A549 (cell line): Measurements from ENCODE around the gene GAS2L2. TPM values are rescaled to one million over a fixed set of nuclear protein-coding genes. Genes with fewer than 3 reads are reported as not detected.

ENCODE experiments used
- ATAC-seq, 2 experiments: fragments of 200-7000 bp in 1 of 2; fragments of >200 bp in 1 of 2; cut with Nextera tagmentation in 1 of 2; cut with Tn5 transposase in 1 of 2; 3 replicates each; pipeline versions ENCODE4 v1.8.0 to v1.9.1; 2018 to 2020; ENCODE audit warnings: mild to moderate bottlenecking in 1 of 2, moderate library complexity in 1 of 2
- CTCF ChIA-PET: fragments of 300-600 bp; sonication (Branson Sonifier 250); formaldehyde crosslinking; extraction: SDS; loops from one replicate; lab custom pipeline; 2021; ENCODE audit warnings: antibody characterized with exemption, inconsistent platforms; lab: Yijun Ruan, JAX
- POLR2A ChIA-PET: fragments of 350-600 bp; formaldehyde crosslinking; extraction: SDS; loops from one replicate; lab custom pipeline; 2021; ENCODE audit warnings: antibody characterized with exemption, inconsistent platforms; lab: Yijun Ruan, JAX
- DNase-seq, 2 experiments: peaks; one replicate each; pipeline versions ENCODE4 v3.0.0 to v3.0.0-alpha.2; 2011 to 2016; ENCODE audit warnings: low read depth in 1 of 2, low spot score in 1 of 2
- FAIRE-seq: peaks from 2 replicates; lab custom pipeline; 2011; peaks lifted over from hg19 to GRCh38; lab: Jason Lieb, UNC
- H3K27ac ChIP-seq, 2 experiments: fragments of >200 bp; sonication (Bioruptor Twin); formaldehyde crosslinking; 3 replicates each; pipeline ENCODE4 v1.5.1; 2016 to 2017
- H3K4me1 ChIP-seq: fragments of >200 bp; sonication (Bioruptor Twin); formaldehyde crosslinking; 3 replicates; pipeline ENCODE4 v1.6.1; 2016
- H3K4me2 ChIP-seq: fragments of >200 bp; sonication (Bioruptor Twin); formaldehyde crosslinking; 3 replicates; pipeline ENCODE4 v1.6.1; 2016
- H3K4me3 ChIP-seq: fragments of >200 bp; sonication (Bioruptor Twin); formaldehyde crosslinking; 3 replicates; pipeline ENCODE4 v1.5.1; 2016
- H3K9me3 ChIP-seq: fragments of >200 bp; sonication (Bioruptor Twin); formaldehyde crosslinking; 3 replicates; pipeline ENCODE4 v1.6.1; 2016
- BHLHE40 ChIP-seq: IDR thresholded peaks from 2 replicates; pipeline ENCODE4 v1.6.1; 2012; ENCODE audit warnings: low read depth, low read length, inconsistent platforms
- CEBPB ChIP-seq, 2 experiments: fragments of >200 bp in 1 of 2; sonication (Bioruptor Twin) in 1 of 2; formaldehyde crosslinking in 1 of 2; IDR thresholded peaks; 2 replicates each; pipeline ENCODE4 v1.6.1; 2012 to 2016
- CHD2 ChIP-seq: fragments of 150-350 bp; IDR thresholded peaks from 2 replicates; pipeline ENCODE4 v1.6.1; 2014; ENCODE audit warnings: low read length; ENCODE audit not compliant: partially characterized antibody
- CHD4 ChIP-seq: fragments of 200-600 bp; sonication (generic); IDR thresholded peaks from 2 replicates; pipeline ENCODE4 v1.6.1; 2016; ENCODE audit warnings: antibody characterized with exemption, mild to moderate bottlenecking, borderline replicate concordance
- EHF ChIP-seq: fragments of 250-450 bp; sonication (Bioruptor Pico); IDR thresholded peaks from 2 replicates; pipeline ENCODE4 v1.5.0; 2020; ENCODE audit warnings: mild to moderate bottlenecking
- FOSB ChIP-seq: fragments of 250-450 bp; sonication (Bioruptor Pico); IDR thresholded peaks from 2 replicates; pipeline ENCODE4 v1.5.0; 2020; ENCODE audit warnings: mild to moderate bottlenecking, moderate library complexity
- GATA3 ChIP-seq: IDR thresholded peaks from 2 replicates; pipeline ENCODE4 v1.6.1; 2012; ENCODE audit warnings: borderline replicate concordance
- HOXB5 ChIP-seq: fragments of 250-450 bp; sonication (Bioruptor Pico); IDR thresholded peaks from 2 replicates; pipeline ENCODE4 v1.5.0; 2020; ENCODE audit warnings: mild to moderate bottlenecking, moderate library complexity
- MYC ChIP-seq: IDR thresholded peaks from 2 replicates; pipeline ENCODE4 v1.6.1; 2012; ENCODE audit warnings: mild to moderate bottlenecking, inconsistent platforms, low read length, improper control_type of control experiment, borderline replicate concordance
- NPAS2 ChIP-seq: fragments of 250-450 bp; sonication (Bioruptor Pico); IDR thresholded peaks from 2 replicates; pipeline ENCODE4 v1.8.0; 2022; ENCODE audit warnings: mild to moderate bottlenecking, moderate library complexity, borderline replicate concordance
- NR3C1 ChIP-seq: fragments of >200 bp; sonication (Bioruptor Twin); formaldehyde crosslinking; IDR thresholded peaks from 3 replicates; pipeline ENCODE4 v1.6.1; 2017
- PHF8 ChIP-seq: fragments of 200-600 bp; sonication (generic); IDR thresholded peaks from 2 replicates; pipeline ENCODE4 v1.6.1; 2016; ENCODE audit warnings: low read depth, mild to moderate bottlenecking, antibody characterized with exemption, moderate library complexity, borderline replicate concordance
- POLR2AphosphoS2 ChIP-seq: conservative IDR thresholded peaks from 2 replicates; pipeline ENCODE4 v1.6.1; 2012; ENCODE audit warnings: low read length, improper control_type of control experiment, inconsistent platforms
- RCOR1 ChIP-seq: fragments of 150-350 bp; IDR thresholded peaks from 2 replicates; pipeline ENCODE4 v1.6.1; 2014; ENCODE audit warnings: antibody characterized with exemption, low read length, low read depth
- RNF2 ChIP-seq: fragments of 200-600 bp; sonication (generic); IDR thresholded peaks from 2 replicates; pipeline ENCODE4 v1.6.1; 2016; ENCODE audit warnings: low read depth, mild to moderate bottlenecking, antibody characterized with exemption, moderate library complexity, borderline replicate concordance
- SMC3 ChIP-seq: fragments of >200 bp; sonication (Bioruptor Twin); formaldehyde crosslinking; IDR thresholded peaks from 3 replicates; pipeline ENCODE4 v1.6.1; 2018; ENCODE audit warnings: inconsistent platforms
- TP53 ChIP-seq: fragments of 250-450 bp; sonication (Bioruptor Pico); IDR thresholded peaks from 2 replicates; pipeline ENCODE4 v1.5.0; 2021; ENCODE audit warnings: mild to moderate bottlenecking, moderate library complexity
- ZC3H11A ChIP-seq: fragments of 450-650 bp; IDR thresholded peaks from 2 replicates; pipeline ENCODE4 v1.6.1; 2014; ENCODE audit warnings: antibody characterized with exemption, mild to moderate bottlenecking
- ZSCAN20 ChIP-seq: fragments of 250-450 bp; sonication (Bioruptor Pico); IDR thresholded peaks from 2 replicates; pipeline ENCODE4 v1.8.0; 2022; ENCODE audit warnings: mild to moderate bottlenecking, moderate library complexity
- WGBS: methylation state at CpG from one replicate; pipeline ENCODE4 v1.1.6; 2017; ENCODE audit errors: missing lambda C conversion rate; 5-methylcytosine and 5-hydroxymethylcytosine counted together
- polyA plus RNA-seq, 4 experiments: library from polyadenylated mRNA; depleted of rRNA in 3 of 4; stranded (reverse); fragments of >200 nt; fragmentation: RNase III in 1 of 4; extraction: RNeasy Plus Mini Kit Qiagen cat#74134 plus additional on column Dnase treatment in 1 of 4; gene quantifications; 2 replicates in 3 of 4; 3 replicates in 1 of 4; pipeline ENCODE4 v1.2.3, GENCODE V29; 2011 to 2017
- TF ChIP-seq, protein P1 (sequence below): IDR thresholded peaks from 2 replicates; pipeline ENCODE4 v1.6.1; 2012
- TF ChIP-seq, protein P2 (sequence below): IDR thresholded peaks from 2 replicates; pipeline ENCODE4 v1.6.1; 2012
- TF ChIP-seq, protein P3 (sequence below): fragments of 250-450 bp; sonication (Bioruptor Pico); IDR thresholded peaks from 2 replicates; pipeline ENCODE4 v1.5.0; 2020; ENCODE audit warnings: low read depth, mild to moderate bottlenecking, moderate library complexity
- TF ChIP-seq, protein P4 (sequence below): fragments of >200 bp; sonication (Bioruptor Twin); formaldehyde crosslinking; IDR thresholded peaks from 2 replicates; pipeline ENCODE4 v1.6.1; 2016
- TF ChIP-seq, protein P5 (sequence below): fragments of >200 bp; sonication (Bioruptor Twin); formaldehyde crosslinking; IDR thresholded peaks from 3 replicates; pipeline ENCODE4 v1.5.1; 2016

GAS2L2 gene
- polyA plus RNA-seq, 2 of the 4 experiments (the other 2 are of a cell fraction) = 0.06 to 0.15 TPM

DNA sequence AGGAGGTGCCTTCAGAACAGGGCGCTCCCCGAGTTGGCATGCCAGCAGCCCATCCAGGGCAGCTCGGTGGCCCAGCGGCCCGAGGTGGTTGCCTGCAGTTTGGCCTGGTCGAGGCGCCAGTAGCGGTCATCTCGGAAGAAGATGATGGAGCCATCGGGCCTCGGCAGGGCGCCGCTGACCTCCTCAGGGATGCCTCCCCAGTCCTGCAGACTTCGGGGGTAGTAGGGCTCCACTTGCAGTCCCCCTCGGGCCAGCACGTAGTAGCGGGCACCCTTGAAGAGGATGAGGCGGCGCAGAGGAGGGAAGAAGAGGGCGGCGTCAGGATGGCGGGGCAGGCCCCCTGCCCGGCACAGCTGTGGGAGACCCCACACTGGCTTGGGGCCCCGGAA is 13.4 kb upstream of the GAS2L2 start:
- ChIA-PET POLR2A (interaction anchor here (0.5 to 5.8 kb wide), 3 partner anchors 37 to 43 kb away, joined by 3 to 156 read pairs (median 6); partner anchors contain the start of gene TAF15), CTCF (interaction anchor here (0.8 to 43.9 kb wide), 12 partner anchors 6 to 163 kb away, joined by 3 to 2039 read pairs (median 6); partner anchors contain the start of genes C17orf50, GAS2L2, MMP28 and RASL10B)
- Histone ChIP-seq H3K4me2 (no peak overlapping the region), H3K4me1 (no peaks in the 10 kb centered on the region), H3K27ac (no peak overlapping the region), H3K9me3 (no peaks in the 10 kb centered on the region), H3K4me3 (no peak overlapping the region)
- ATAC-seq (no peak), FAIRE-seq (no peak), DNase-seq (no peak)
- TF ChIP-seq BHLHE40 (no peak), SMC3 (no peak), EHF (CRISPR knock-in tag) (no peak), POLR2AphosphoS2 (no peak), NPAS2 (no peak), PHF8 (no peak), CHD2 (no peak), NR3C1 (no peak)
- TF ChIP-seq, protein P1, sequence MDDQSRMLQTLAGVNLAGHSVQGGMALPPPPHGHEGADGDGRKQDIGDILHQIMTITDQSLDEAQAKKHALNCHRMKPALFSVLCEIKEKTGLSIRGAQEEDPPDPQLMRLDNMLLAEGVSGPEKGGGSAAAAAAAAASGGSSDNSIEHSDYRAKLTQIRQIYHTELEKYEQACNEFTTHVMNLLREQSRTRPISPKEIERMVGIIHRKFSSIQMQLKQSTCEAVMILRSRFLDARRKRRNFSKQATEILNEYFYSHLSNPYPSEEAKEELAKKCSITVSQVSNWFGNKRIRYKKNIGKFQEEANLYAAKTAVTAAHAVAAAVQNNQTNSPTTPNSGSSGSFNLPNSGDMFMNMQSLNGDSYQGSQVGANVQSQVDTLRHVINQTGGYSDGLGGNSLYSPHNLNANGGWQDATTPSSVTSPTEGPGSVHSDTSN = no peak
- 60% methylated on average over 23 of the region's 24 CpGs for WGBS

DNA sequence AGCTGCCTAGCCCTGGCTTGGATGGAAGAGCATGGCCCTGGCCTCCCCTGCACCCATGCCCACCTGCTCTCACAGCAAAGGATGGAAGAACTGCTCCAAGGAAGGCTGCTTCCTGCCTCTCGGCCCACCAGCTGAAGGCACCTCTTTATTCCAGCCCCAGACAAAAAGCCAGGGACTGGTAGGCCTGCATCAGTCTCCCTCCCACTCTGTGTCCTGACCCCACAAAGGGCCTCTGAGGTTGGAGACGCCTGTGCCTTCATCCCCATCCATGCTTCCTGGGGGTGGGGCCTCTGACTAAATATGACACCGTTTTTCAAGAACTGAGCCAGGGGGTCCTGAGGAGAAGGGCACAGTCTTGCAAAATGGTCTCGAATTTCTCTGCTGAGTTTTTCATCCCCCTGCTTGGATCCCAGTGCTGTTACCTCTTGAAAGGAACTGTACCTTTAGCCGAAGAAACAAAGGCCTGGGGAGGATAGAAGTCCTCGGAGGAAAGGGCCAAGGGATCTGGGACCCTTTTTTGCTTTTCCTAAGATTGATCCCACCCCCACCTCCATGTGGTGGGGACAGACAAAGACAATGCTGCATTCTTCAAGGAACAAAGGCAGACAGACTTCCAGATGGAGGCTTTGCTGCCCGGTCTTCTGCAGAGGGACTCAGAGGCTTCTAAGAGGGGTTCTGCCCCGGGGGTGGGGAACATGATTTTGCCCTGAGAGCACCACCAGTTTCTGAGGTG is 12.9 kb upstream of the GAS2L2 start:
- POLR2A ChIA-PET = interaction anchor here (0.6 to 5.8 kb wide), 2 partner anchors 39 to 43 kb away, joined by 3 to 156 read pairs; partner anchors contain the start of gene TAF15
- TF ChIP-seq RCOR1 = no peak
- TF ChIP-seq, protein P2, sequence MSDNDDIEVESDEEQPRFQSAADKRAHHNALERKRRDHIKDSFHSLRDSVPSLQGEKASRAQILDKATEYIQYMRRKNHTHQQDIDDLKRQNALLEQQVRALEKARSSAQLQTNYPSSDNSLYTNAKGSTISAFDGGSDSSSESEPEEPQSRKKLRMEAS = no peak
- TF ChIP-seq FOSB = no peak
- no peak for TF ChIP-seq GATA3
- TF ChIP-seq, protein P3, sequence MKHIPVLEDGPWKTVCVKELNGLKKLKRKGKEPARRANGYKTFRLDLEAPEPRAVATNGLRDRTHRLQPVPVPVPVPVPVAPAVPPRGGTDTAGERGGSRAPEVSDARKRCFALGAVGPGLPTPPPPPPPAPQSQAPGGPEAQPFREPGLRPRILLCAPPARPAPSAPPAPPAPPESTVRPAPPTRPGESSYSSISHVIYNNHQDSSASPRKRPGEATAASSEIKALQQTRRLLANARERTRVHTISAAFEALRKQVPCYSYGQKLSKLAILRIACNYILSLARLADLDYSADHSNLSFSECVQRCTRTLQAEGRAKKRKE (CRISPR knock-in tag) = no peak
- TF ChIP-seq, protein P4, sequence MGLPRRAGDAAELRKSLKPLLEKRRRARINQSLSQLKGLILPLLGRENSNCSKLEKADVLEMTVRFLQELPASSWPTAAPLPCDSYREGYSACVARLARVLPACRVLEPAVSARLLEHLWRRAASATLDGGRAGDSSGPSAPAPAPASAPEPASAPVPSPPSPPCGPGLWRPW = no peak
- no peak for TF ChIP-seq MYC
- no peak for TF ChIP-seq ZSCAN20
- TF ChIP-seq ZC3H11A = no peak
- TF ChIP-seq CEBPB (IDR thresholded peaks at IDR 0.05) = no peak
- TF ChIP-seq HOXB5 = no peak
- no peak for TF ChIP-seq SMC3
- TF ChIP-seq PHF8 = no peak
- TF ChIP-seq TP53 (CRISPR knock-in tag) = no peak
- TF ChIP-seq CHD4 = no peak
- TF ChIP-seq CHD2 = no peak
- TF ChIP-seq RNF2 = no peak
- TF ChIP-seq, protein P5, sequence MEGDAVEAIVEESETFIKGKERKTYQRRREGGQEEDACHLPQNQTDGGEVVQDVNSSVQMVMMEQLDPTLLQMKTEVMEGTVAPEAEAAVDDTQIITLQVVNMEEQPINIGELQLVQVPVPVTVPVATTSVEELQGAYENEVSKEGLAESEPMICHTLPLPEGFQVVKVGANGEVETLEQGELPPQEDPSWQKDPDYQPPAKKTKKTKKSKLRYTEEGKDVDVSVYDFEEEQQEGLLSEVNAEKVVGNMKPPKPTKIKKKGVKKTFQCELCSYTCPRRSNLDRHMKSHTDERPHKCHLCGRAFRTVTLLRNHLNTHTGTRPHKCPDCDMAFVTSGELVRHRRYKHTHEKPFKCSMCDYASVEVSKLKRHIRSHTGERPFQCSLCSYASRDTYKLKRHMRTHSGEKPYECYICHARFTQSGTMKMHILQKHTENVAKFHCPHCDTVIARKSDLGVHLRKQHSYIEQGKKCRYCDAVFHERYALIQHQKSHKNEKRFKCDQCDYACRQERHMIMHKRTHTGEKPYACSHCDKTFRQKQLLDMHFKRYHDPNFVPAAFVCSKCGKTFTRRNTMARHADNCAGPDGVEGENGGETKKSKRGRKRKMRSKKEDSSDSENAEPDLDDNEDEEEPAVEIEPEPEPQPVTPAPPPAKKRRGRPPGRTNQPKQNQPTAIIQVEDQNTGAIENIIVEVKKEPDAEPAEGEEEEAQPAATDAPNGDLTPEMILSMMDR = no peak
- Histone ChIP-seq H3K4me1 (no peaks in the 10 kb centered on the region), H3K4me3 (no peak overlapping the region), H3K27ac (no peak overlapping the region), H3K4me2 (no peak overlapping the region), H3K9me3 (no peaks in the 10 kb centered on the region)
- no peak for ATAC-seq
- WGBS = 55% methylated on average over 8 of the region's 8 CpGs
- CTCF ChIA-PET = interaction anchor here (0.6 to 43.9 kb wide), 8 partner anchors 7 to 152 kb away, joined by 3 to 2039 read pairs (median 16); partner anchors contain the start of genes C17orf50, GAS2L2, MMP28 and RASL10B
- no peak for FAIRE-seq
- DNase-seq = no peak
